ENCODE data around the gene FABP7.

DNA sequence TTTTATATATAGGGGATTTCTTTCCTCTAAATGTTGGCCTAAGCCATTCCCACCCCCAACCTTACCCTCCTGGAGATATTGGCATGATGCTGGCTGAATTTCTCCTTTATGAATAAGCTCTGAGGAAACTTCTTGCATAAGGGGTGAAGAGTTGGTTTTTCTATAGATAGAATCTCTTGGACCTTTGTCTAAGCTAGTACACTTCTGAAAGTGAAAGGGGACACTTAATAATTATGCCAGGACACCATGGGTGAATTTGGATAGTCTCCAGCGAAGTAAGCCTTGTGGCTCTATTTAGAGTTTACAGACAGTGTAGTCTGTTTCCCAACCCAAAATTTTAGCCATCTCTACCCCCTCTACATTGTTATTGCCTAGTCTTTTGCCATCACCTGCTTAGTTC lies 27.1 kb upstream of the FABP7 start:
- TF ChIP-seq, protein P1, sequence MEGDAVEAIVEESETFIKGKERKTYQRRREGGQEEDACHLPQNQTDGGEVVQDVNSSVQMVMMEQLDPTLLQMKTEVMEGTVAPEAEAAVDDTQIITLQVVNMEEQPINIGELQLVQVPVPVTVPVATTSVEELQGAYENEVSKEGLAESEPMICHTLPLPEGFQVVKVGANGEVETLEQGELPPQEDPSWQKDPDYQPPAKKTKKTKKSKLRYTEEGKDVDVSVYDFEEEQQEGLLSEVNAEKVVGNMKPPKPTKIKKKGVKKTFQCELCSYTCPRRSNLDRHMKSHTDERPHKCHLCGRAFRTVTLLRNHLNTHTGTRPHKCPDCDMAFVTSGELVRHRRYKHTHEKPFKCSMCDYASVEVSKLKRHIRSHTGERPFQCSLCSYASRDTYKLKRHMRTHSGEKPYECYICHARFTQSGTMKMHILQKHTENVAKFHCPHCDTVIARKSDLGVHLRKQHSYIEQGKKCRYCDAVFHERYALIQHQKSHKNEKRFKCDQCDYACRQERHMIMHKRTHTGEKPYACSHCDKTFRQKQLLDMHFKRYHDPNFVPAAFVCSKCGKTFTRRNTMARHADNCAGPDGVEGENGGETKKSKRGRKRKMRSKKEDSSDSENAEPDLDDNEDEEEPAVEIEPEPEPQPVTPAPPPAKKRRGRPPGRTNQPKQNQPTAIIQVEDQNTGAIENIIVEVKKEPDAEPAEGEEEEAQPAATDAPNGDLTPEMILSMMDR (conservative IDR thresholded peaks at IDR 0.05 in 1 of 2, IDR thresholded peaks at IDR 0.05 in 1 of 2; ENCODE audit: low read depth in 1 of 2, low read length in 2 of 2), result no peak
- TF ChIP-seq EZH2 (IDR thresholded peaks at IDR 0.05; ENCODE audit: low read length, missing control alignments), result no peak

Measured in fibroblast of lung (primary cell).